Right forelimb (tissue), 1 donor: Measurements from ENCODE around the gene PSMB8.
A peak's percentile ranks its signal among the peaks of the same experiment; 100 is the strongest.

Experiments used
- DNase-seq: peaks from one replicate; pipeline ENCODE4 v3.0.0-alpha.2; 2018

Gene PSMB8

DNA sequence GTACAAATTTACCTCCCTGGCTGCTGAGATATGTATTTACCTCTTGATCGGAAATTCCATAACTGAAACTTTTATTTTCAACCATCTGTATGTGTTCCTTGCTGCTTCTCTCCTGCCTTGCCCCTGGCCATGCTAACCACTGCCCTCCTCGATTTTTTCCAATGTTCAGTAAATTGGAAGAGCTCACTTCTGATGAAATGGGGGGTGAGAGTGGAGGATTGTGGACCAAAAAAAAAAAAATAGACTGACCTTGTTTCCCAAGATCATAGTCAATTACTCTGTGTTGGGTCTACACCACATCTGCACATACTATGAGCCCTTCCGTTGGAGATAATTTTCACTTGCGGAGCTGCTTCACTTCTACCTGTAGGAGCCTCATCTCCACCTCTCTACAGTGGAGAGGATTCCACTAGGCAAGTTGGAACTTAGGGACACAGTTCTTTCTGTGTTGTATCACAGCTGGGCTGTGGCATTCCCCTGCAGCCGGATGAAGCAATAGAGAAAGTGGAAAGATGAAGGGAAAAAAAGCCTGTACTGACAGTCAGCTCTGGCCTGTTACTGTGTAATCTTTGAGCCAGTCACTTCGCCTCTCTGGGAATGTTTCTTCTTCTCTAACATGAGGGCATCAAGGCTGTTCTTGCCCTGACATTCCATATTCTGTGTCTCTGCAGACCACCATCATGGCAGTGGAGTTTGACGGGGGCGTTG, 11.8 kb upstream of the PSMB8 start:
- DNase-seq: no peak

DNA sequence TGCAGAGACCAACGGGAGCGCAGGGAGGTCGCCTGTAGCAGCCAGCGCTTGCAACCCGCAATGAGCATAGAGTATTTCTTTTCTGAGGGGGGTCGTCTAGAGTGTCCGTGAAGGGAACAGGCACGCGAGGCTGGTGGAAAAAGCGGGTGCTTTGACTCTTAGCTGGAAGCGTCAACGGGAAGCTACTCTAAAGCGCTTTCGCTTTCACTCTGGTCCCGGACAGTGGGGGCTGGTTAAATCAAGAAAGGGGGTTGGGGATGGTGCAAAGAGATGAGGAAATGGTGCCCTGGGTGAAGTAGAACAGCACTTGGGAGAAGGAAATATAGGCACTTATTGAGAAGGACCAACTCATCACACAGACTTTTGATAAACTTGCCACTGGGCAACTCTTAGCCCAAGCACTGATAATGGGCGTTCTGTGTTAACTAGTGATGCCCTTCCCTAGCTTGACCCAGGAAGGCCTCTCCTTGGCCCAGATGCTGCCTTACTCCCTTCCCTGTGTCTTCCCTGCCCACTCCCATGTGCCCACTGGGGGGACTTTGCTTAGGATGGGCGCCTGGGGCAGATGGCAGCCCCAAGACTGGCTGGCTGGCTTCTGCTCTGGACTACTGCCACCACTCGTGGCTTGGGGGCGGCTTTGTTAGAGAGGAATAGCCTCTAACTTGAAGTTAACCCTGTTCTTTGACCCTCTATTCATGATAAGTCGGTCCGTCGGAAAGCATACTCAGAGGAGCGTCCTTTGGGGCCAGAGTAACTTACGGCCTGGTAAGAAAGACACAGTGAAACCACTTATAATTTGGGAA, 10.7 kb upstream of the PSMB8 start:
- DNase-seq: no peak

DNA sequence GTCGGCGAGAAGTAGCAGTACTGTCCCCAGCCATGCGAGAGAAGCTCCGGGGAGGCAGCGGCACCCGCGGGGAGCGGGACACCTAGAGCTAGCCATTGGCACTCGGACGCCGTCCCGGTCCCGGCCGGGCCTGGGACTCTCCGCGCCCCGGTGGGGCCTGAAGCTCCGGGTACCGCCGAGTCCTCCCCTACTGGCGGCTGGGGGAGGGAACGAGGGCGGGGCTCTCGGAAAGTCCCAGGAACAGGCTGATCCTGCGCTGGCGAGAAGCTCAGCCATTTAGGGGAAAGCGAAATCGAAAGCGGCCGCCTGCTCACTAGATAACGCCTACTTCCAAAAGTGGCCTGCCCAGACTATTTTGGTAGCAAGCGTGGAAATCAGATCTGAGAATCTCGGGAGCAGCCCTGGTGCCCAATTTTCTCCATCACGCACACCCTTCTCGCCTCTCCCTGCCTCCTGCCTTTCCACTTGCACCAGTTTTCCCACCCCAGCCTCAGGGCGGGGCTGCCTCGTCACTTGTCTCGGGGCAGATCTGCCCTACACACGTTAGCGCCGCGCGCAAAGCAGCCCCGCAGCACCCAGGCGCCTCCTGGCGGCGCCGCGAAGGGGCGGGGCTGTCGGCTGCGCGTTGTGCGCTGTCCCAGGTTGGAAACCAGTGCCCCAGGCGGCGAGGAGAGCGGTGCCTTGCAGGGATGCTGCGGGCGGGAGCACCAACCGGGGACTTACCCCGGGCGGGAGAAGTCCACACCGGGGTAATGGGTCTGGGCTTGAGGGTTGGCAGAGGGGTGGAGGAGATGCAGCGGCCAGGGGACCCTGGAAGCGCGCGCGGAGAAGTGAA, 9.9 kb upstream of the PSMB8 start, which contains the start of the genes PSMB9 and TAP1:
PSMB9 (plus strand) TSS at position 652 of the 835 bp plus-strand sequence; CDS start at position 690, 38 bp downstream.
TAP1 (minus strand) TSS at position 164 of the 835 bp plus-strand sequence; CDS start at position 96, 68 bp downstream.
- DNase-seq: peak; percentile 93

DNA sequence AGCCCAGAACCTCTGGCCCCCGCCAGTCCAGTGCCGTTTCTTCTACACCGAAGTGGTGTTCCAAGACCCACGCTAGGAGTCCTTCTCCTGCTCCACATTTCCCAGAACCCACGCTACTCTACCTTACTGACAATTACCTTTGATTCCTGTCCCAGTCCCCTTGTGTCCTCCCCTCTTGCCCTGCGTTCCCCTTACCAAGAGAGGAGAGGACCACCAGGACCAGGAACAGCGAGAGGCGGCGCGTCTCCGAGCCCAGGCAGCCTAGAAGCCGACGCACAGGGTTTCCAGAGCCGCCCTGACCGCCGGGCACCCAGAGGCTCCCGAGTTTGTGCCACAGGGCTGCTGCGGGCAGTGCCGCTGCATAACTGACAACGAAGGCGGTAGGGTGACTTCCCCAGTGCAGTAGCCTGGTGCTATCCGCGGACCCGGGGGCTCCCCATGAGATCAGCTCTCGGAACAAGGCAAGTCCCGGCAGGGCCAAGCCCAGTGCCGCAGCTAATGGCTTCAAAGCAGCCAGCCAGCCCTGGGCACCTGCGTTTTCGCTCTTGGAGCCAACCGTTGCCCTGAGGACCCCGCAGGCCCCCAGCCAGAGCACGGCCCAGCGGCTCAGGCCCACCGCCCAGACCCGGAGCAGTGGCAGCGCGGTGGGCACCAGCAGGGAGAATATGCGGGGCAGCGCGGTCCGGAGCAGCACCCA, 9.1 kb upstream of the PSMB8 start:
- DNase-seq: peak; percentile 67

DNA sequence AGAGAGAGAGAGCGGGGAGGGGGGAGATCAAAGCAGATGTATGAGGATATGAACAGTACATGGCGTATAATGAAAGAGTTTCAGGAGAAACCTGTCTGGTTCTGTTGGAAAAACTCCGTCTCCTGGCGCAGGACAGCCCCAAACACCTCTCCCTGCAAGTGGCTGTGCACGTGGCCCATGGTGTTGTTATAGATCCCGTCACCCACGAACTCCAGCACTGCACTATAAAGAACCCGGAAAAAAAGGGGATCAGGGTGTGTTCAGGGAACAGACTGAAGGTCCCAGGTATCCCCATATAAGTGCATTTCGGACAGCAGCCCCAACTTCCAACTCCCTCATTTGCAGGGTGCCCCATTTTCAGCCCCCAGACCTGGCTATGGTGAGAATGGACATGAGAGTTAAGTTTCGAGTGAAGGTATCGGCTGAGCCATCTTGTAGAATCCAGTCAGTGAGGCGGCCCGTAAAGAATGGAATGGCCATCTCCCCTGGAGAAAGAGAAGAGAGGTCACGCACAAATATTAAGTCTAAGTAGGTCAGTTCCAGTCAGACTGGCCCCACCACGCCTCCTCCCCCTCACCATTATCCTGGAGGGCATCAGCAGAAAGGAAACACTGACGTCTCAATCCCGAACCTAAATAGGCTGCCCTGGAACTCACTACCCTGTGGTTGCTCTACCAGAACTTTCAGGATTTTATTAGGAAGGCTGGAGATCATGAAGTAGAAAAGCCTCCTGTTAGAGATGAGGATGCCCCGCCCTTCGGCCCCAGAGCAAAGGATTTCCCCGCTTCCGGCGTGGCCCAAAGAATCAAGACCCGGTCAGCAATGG, 8.4 kb upstream of the PSMB8 start:
- DNase-seq: no peak

DNA sequence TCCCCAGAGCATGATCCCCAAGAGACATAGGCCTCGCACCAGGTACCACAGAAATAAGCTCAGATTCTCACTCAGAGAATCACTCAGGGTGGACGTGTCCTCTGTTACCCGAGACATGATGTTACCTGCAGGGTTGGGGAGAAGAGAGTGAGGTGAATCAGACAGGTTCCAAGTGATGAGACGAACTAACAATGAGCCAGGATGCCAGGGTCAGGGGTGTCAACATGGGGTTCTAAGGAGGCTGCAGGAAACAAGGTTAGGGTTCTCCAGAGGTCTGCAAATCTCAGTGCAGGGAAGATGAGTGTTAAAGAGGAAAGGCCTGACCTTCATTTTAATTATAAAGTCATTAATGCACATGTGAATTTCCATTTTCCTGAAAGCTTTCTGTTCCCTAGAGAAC, 7.2 kb upstream of the PSMB8 start:
- DNase-seq: no peak

DNA sequence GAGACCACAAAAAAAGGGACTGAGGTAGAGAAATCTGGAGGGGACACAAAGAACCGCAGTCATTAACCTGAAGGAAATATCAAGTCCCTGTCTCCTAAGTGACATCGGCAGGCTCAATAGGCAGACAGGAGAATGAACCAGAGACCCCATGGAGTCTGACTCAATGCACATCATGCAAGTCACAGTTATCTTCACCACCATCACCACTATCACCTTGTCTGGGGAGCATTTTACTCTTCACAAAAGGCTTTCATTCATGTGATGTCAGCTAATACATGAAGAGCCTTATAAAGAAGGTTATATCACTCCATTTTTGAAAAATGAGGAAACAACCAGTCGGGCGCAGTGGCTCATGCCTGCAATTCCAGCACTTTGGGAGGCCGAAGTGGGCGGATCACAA, 5.3 kb upstream of the PSMB8 start:
- DNase-seq: no peak

DNA sequence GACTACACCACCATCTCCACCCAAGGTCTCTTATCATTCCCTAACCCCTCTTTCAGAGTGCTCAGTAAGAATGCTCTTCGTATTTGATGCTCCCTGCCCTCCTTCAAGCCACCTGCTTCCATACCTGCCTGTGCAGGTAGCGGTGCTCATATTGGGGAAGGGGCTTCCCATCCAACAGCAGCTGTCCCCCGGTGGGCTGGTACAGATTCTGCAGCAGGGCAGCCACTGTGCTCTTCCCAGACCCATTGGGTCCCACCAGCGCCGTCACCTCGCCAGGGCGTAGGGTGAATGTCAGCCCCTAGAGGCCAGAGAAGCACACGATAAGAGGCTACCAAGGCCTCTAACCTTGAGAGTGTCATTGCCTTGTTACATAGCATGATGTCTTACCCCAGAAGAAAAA, 3.9 kb upstream of the PSMB8 start:
- DNase-seq: no peak

DNA sequence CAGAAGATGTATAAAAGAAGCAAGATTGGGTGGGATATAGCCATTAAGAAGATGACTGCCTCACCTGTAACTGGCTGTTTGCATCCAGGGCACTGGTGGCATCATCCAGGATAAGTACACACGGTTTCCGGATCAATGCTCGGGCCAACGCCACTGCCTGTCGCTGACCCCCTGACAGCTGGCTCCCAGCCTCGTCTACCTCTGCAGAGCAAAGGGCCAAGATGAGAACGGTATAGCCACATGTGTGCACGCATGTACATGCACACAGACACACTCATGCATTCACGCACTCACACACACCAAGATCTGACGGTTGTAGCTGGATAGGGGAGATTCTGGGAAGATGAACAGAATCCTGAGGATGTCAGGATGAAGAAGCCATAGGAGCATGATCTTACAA, 3.2 kb upstream of the PSMB8 start:
- no peak for DNase-seq

DNA sequence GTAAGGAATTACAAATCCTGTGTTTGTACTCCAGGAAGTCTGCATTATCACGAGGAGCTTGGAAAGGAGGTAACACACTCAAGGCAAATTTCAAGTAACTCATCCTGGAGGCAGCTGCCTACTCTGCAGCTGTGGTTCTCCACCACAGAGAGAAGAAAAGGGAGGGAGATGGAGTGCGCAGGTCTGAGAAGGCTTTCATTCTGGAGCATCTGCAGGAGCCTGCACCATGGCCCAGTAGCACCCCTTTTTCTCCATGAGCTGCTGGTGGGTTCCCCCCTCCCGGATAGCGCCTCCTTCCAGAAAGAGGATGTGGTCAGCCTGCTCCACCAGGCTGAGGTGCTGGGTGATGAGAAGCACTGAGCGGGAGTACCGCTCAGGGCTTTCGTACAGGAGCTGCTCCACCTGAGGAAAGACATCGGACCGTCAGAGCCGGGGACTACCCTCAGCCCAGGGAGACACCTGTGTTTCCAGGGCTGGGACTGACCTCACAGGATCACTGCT, 1.6 kb upstream of the PSMB8 start:
- DNase-seq: no peak

DNA sequence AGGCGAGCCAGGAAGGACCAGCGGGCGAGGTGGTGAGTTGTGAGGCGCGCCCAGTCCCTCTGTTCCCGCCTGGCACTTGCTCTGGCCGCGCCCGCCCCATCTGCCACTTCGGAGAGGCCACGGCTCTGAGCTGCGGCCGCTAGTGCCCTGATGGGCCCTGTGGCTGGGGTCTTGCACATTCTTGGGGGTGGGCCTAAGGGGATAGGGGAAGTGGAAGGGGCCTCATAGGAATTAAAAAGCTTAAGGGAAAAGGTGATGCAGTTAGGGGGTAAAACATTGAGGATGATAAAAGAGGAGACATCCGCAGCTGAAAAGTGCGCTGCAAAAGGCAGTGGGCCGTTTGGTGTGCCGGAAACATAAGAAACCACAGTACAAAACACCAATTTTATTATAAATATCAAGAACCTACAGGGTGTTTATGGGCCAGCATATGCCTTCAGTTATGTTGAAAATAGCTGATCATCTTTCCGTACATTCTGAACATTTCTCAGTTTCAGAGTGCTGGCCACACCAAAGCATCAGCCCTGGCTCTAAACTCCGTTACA, 1.1 kb upstream of the PSMB8 start:
- DNase-seq: no peak

DNA sequence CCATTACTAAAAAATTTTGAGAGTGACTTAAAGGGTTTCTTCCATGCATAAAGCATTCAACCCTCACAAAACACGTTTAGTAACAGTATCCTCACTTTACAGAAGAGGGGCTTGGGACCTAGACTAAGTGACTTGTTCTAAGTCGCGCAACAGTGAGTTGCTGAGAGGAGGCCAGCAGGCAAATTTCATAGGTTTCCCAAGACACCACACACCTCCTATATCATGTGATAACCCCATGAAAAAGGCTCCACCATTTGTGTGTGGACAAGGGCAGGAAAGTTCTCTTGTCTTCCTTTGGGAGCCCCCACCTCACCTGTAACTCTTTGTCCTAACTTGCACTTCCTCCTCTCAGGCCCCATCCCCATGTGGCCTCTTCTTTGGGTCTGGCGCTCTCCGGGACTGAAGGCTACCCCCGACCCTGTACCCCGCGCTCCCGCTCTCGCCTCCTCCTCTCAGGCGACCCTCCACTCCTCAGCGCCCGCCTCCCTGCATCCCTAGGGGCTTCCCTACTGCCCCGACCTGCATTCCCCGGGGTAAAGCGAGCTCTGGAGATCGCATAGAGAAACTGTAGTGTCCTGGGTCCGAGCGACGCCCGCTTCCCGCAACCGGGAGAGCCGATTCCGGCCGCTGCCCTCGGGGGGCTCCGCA, 392 bp downstream of the PSMB8 start:
- no peak for DNase-seq

DNA sequence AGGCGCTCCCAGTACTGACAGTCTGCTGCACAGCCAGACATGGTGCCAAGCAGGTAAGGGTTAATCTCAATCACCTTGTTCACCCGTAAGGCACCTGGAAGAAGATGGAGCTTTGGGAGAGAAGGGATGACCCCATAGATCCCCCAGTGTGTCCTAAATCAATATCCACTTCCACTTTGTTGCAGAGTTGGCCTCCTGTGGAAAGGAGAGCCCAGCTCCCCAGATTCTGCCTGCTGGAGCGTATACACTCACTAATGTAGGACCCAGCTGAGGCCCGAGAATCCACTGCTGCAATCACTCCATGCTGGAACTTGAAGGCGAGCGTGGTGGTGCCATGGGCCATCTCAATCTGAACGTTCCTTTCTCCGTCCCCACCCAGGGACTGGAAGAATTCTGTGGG, 1.2 kb downstream of the PSMB8 start:
- no peak for DNase-seq

DNA sequence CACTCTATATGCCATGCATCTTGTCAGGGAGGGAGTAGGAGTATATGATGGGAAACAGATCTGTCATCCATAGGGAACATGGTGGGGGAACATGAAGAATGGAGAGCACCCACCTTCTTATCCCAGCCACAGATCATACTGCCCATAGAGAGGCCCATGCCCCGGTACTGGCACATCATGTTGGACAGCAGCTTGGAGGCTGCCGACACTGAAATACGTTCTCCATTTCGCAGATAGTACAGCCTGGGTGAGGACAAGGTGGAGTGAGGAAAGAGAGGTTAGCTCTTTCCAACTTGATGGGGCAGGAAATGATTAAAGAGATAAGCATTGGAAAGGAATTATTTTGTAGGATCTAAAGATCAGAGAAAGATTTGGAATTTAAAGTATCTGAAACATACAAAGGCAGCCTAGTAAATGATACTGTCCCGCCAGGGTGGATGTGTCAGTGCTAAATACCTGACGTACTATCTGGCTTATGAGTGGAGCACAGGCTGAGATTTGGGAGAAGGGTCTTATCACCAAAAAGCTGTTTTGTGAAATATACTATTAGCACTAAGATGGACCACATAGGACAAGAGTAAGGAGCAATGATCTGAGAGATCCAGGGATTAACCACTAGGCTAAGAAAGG, 1.7 kb downstream of the PSMB8 start:
- no peak for DNase-seq

DNA sequence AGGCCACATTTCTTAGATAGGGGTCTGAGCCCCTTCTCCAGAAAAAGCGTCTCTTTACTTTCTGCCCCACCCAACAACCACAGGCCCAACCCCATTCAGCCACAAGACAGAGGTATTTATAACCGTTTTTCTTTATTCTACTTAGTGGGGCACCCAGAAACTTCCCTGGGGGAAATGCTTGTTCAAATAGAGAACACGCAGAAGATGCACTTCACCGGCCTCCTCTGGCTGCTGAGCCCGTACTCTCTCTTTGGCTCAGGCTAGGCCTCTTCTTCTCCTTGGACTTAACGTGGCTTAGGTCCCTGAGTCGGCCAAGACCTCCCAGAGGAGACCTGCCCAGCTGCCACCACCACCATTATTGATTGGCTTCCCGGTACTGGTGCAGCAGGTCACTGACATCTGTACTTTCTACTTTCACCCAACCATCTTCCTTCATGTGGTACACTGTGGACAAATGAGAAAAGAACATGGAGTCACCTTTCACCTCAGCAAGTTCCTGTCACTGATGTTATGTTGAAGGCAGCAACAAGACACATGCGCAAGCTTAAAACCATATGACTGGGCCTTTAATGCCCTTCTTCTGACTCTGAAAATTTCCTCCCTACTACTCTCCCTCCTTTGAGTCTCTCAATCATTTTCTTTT, 3.1 kb downstream of the PSMB8 start:
- DNase-seq: no peak

DNA sequence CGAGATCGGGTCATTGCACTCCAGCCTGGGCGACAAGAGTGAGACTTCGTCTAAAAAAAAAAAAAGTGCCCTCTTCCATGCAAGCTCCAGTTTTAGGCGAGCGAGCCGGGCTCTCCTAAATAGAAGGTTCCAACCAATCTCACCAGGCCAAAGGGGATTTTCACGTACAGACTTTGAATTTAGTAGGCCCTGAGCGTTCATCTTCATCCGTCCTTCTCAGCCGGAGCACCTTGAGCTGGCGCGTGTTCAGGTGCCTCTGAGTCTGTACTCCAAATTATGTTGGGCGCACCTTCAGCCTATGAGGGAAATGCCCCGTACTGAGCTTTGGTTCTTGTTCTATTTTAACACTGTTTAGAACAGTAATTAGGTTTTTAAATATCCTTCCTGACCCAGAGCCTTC, 4.5 kb downstream of the PSMB8 start:
- DNase-seq: no peak

DNA sequence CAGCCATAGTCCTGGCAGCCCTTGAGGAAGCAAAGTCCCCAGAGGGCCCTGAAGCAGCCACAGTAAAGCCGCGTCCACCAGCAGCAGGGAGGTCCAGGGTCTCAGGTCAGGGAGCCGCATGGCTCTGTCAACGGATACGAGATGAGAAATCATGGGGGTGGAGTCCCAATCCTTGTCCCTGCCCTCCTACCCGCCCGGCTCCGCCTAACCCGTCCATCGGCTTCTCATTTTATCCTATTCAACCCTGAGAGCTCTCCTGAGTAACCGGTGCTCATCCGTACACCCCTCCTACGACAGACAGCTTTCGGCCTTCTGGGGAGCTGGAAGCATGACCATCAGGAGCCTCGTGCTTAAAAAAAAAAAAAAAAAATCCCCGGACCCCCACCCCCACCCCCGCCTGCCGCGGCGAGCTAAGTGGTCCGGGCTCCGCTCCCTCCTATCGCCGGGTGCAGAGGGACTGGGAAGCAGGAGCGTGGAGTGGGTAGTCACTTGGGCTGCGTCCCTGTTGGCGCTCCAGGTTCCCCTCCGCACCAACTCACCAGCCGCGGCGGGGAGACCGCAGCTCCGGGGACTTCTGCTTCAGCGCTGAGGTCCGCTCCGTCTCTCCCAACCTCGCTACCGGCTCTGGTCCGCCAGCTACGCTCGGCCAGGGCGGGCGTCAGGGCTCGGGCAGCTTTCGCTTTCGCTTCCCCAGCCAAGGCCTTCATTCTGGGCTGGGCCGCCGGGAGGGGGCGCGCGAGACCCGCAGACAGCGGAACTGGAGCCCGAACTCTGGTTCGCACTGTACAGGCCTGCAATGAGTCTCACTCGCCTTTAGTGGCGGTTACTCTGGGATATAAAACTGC, 5.5 kb downstream of the PSMB8 start, which contains the start of gene TAP2:
TAP2 (minus strand) TSS at position 626 of the 845 bp plus-strand sequence; CDS start at position 120, 506 bp downstream.
- DNase-seq: peak; percentile 99

DNA sequence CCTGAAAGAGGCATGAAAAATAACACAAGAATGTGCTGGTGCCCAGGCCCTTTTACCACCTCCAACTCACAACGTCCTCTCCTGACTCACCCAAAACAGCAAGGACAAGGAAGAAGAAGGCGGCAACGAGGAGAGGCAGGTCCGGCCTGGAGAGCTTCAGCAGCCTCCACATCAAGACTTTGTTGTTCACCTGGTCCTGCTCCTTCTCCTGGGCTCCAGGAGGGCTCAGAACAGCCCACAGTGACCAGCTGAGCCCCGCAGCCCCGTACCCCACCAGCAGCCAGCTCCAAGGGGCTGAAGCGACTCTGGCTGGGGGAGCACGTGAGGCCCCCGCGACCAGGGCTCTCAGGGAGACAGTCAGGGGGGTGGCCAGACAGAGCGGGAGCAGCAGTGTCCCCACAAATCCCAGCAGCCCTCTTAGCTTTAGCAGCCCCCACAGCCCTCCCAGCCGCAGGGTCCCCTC, 6.2 kb downstream of the PSMB8 start:
- DNase-seq: no peak
